GM21723 (cell line): ENCODE data around the gene MRFAP1L1.
"Not testable (repeated sequence)": the region's sequence is repeated elsewhere in the genome, so short reads cannot be mapped to it uniquely, and the experiment has no call there.

Experiments
- ATAC-seq: cut with Tn5 transposase; IDR thresholded peaks from one replicate; pipeline ENCODE4 v1.9.1; 2021; ENCODE audit warnings: mild to moderate bottlenecking, moderate library complexity; ENCODE audit not compliant: unreplicated experiment

MRFAP1L1 gene

DNA sequence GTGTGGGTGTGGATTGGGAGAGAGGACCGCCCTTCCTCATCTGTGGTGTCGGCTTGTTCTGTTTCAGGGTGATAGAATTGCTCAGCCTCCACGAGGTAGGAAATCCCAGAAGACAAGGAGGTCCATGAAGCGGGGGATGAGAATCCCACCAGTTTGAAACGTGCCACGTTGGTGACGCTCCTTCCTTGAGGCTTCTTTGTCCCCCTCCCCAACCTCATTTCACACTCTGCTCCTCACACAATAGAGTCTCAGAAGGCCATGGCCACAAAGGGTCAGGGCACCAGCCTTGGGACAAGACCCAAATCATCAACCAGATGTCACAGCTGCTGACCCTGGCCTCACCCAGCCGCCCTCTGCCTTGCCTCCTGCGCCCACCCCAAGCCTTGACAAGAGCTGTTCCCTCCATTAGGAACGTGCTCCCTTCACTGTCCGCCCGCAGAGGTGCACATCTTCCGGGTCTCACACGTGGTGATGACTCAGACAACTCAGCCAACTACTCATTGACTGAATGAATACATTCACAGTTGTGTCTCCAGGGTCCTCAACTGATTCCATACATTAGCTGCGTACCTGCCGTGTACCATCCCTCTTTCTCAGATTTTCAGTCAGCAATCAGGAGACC, 24.6 kb upstream of the MRFAP1L1 start:
- no peak for ATAC-seq

DNA sequence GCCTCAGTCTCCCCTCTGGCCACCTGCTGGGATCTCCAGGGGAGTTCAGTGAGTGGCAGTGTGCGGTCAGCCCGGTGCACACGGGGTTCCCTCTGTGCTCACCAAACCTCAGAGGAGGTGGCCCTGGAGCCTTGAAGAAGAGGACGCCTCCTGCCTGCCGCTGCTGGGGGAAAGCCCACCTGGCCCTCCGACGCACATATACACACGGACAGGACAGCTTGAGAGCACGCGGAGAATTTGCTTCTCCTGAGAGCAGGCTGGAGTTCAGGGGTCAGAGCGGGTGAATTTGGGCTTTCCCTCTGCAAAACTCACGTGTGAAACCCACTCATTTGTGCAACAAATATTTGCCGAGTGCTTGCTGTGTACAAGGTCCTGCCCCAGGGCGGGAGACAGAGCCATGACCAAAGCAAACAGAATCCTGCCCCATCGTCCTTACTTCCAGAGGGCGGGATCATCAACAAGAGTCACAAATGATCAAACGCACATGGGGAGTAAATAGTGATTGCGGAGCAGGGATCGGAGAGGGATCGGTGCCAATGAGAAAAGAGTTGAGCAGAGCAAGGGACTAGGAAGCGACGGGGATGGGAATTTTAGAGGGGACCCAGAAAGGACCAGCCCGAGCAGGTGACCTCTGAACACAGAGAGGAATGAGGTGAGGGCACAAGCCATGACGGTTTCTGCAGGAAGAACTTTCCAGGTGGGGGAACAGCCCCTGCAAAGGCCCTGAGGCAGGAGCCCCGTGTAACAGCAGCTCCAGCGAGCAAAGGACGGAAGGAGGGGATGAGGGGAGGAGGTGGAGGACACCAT, 23.9 kb upstream of the MRFAP1L1 start:
- no peak for ATAC-seq

- no peak for ATAC-seq
Measured at GRCh38 chr4:6732441-6733357, 23.0 kb upstream of the MRFAP1L1 start.

- no peak for ATAC-seq
Measured at GRCh38 chr4:6731780-6732179, 22.1 kb upstream of the MRFAP1L1 start.

DNA sequence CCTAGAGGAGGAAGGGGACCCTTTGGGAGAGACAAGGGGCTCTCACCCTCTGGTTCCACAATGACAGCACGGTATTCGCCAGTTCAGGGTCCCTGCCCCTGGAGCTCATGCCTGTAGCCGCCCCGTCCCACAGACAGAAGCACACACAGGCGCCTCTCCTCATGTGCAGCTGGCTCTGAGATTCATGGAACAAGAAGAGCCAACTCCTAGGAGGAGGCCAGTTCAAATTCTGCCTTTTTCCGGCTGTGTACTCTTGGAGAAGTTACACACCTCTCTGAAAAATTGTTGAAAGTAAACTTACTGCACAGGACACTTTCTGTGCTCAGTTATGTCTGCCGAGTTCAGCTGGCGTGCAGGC, 21.6 kb upstream of the MRFAP1L1 start:
- ATAC-seq: no peak

GRCh38 chr4:6730603-6731317, 21.1 kb upstream of the MRFAP1L1 start:
- no peak for ATAC-seq

GRCh38 chr4:6728320-6729029, 18.8 kb upstream of the MRFAP1L1 start:
- no peak for ATAC-seq

GRCh38 chr4:6727943-6728250, 18.2 kb upstream of the MRFAP1L1 start:
- no peak for ATAC-seq

GRCh38 chr4:6727081-6727942, 17.6 kb upstream of the MRFAP1L1 start:
- ATAC-seq: no peak

DNA sequence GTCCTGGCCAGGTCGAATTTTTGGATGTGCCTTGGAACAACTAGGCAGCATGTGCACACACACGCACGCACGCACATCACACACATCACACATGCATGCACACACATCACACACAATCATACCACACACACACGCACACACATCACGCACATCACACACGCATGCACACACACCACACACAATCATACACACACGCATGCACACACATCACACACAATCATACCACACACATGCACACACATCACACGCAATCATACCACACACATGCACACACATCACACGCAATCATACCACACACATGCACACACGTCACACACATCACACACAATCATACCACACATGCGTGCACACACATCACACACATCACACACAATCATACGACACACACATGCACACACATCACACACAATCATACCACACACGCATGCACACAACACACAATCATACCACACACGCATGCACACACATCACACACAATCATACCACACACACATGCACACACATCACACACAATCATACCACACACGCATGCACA, 15.8 kb upstream of the MRFAP1L1 start:
- not testable (repeated sequence) for ATAC-seq

GRCh38 chr4:6724421-6725111, 14.9 kb upstream of the MRFAP1L1 start:
- ATAC-seq: no peak

DNA sequence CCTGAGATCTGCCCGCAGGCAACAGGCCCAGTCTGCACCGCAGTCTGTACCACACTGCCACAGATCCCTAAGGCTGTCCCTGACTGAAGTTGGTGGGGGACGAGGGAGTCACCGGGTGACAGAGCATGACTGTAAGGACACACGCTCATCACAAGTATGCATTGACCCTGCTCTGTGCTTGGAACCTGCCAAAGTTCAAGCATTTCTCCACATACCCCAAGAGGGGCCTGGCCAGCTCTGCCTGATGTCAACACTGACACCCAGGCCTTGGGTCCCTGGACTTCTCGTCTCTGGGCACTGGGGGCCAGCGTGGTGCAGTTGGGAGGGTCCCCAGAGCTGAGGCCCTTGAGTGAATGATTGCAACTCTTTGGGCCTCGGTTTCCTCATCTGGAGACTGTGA, 14.2 kb upstream of the MRFAP1L1 start:
- no peak for ATAC-seq

GRCh38 chr4:6722891-6723290, 13.2 kb upstream of the MRFAP1L1 start:
- ATAC-seq: no peak

GRCh38 chr4:6721121-6721520, 11.5 kb upstream of the MRFAP1L1 start:
- ATAC-seq: no peak

- ATAC-seq: no peak
Measured at GRCh38 chr4:6720202-6720699, 10.6 kb upstream of the MRFAP1L1 start.

DNA sequence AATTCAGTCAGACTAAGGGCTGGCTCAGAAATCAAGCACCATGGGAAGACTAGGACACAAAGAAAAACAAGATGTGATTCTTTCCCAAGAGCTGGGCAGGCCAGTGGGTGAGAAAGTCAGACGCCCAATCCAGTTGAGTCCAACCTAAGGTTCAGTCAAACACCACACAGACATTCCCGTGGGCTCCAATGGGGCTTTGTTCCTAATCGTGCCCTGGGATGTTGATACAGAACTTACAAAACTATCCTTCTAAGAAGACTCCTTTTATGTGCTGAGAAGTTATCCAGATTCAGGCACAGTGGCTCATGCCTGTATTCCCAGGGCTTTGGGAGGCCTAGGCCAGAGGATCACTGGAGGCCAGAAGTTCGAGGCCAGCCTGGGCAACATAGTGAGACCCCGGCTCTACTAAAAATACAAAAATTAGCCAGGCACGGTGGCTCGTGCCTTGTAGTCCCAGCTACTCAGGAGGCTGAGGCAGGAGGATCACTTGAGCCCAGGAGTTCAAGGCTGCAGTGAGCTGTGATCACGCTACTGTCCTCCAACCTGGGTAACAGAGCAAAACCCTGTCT, 10.0 kb upstream of the MRFAP1L1 start:
- no peak for ATAC-seq

DNA sequence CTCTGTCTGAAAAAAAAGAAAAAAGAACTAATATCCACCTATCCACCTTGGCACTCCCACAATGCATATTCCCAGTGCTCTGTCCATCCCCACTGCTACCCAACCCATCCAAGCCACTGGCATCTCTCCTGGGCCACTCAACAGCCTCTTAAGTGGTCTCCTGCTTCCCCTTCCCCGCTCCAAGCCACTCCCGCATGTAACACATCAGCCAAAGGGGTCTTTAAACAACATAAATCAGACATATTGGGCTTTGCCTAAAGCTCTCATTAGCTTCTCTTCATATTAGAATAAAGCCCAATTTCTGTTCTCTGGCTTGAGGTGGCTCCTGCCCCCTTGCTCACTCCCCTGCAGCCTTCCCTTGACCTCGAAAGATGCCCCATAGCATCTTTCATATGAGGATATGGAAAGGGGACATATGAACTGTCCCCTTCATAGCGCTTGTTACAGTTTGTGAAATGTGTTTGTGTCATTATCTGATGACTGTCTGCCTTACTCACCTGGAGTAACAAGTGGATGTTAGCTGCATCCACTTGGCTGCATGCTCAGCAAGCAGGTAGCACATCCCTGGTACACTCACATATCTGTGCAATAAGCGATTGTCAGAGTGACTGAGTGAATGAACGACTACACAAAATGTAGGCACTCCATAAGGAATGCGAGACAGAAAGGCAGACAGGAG, 9.4 kb upstream of the MRFAP1L1 start:
- ATAC-seq: no peak
